Measurements from ENCODE around the gene PET117.

PET117 gene

GRCh38 chr20:18144541-18145099, 7.0 kb downstream of the PET117 start:
- DNase-seq (ENCODE audit: low read depth in 1 of 2, low spot score in 1 of 2) = no peak
- no peak overlapping the region for H3K4me3 ChIP-seq (replicated peaks; ENCODE audit: insufficient read depth, low read length)
- H3K27me3 ChIP-seq (ENCODE audit: insufficient read depth, poor library complexity, severe bottlenecking) = no peaks in the 10 kb centered on the region
- TF ChIP-seq REST (IDR thresholded peaks at IDR 0.05; ENCODE audit: insufficient replicate concordance, low read depth) = no peak
- no peak for TF ChIP-seq POLR2AphosphoS5 (IDR thresholded peaks at IDR 0.05; ENCODE audit: low read depth)
- TF ChIP-seq GABPA (IDR thresholded peaks at IDR 0.05; ENCODE audit: low read depth) = no peak
- TF ChIP-seq SPI1 (IDR thresholded peaks at IDR 0.05; ENCODE audit: borderline replicate concordance, low read depth) = no peak
- TF ChIP-seq CTCF (IDR thresholded peaks at IDR 0.05; ENCODE audit: insufficient read depth, low read length) = no peak
- no peak overlapping the region for H3K27ac ChIP-seq (replicated peaks)

DNA sequence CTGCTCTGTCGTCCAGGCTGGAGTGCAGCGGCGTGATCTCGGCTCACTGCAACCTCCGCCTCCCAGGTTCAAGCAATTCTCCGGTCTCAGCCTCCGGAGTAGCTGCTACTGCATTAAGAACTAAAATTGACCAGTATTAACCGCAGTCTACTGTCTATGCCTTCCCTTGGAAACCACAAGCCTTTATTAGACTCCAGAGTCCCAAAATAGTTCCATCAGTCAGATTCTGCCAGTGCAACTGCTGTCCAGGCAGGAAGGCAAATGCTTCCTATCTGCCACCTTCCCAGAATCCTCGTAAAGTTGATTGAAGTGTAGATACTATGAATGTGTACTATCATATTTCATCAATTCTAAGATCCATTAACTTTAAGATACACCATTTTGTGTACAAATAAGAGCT, 16.7 kb downstream of the PET117 start:
- Histone ChIP-seq H3K4me3 (replicated peaks; ENCODE audit: insufficient read depth, low read length) (no peak overlapping the region), H3K27me3 (ENCODE audit: insufficient read depth, poor library complexity, severe bottlenecking) (no peaks in the 10 kb centered on the region), H3K27ac (replicated peaks) (no peak overlapping the region)
- DNase-seq (ENCODE audit: low read depth in 1 of 2, low spot score in 1 of 2) = no peak
- TF ChIP-seq POLR2AphosphoS5 (IDR thresholded peaks at IDR 0.05; ENCODE audit: low read depth) = no peak
- TF ChIP-seq REST (IDR thresholded peaks at IDR 0.05; ENCODE audit: insufficient replicate concordance, low read depth) = no peak
- no peak for TF ChIP-seq SPI1 (IDR thresholded peaks at IDR 0.05; ENCODE audit: borderline replicate concordance, low read depth)
- no peak for TF ChIP-seq CTCF (IDR thresholded peaks at IDR 0.05; ENCODE audit: insufficient read depth, low read length)

GRCh38 chr20:18156045-18156444, 18.4 kb downstream of the PET117 start:
- no peak for DNase-seq (ENCODE audit: low read depth in 1 of 2, low spot score in 1 of 2)
- TF ChIP-seq REST (IDR thresholded peaks at IDR 0.05; ENCODE audit: insufficient replicate concordance, low read depth) (no peak), SPI1 (IDR thresholded peaks at IDR 0.05; ENCODE audit: borderline replicate concordance, low read depth) (no peak), GABPA (IDR thresholded peaks at IDR 0.05; ENCODE audit: low read depth) (no peak), CTCF (IDR thresholded peaks at IDR 0.05; ENCODE audit: insufficient read depth, low read length) (no peak), POLR2AphosphoS5 (IDR thresholded peaks at IDR 0.05; ENCODE audit: low read depth) (no peak)

More at GRCh38 chr20:18156045-18156444, 18.4 kb downstream of the PET117 start:
- no peak overlapping the region for H3K27ac ChIP-seq (replicated peaks)
- no peak overlapping the region for H3K4me3 ChIP-seq (replicated peaks; ENCODE audit: insufficient read depth, low read length)
- H3K27me3 ChIP-seq (ENCODE audit: insufficient read depth, poor library complexity, severe bottlenecking) = no peaks in the 10 kb centered on the region
